ENCODE measurements around the gene KEAP1. TPM values are rescaled to one million over a fixed set of nuclear protein-coding genes. Genes with fewer than 3 reads are reported as not detected.

The KEAP1 gene
- total RNA-seq, 1 donor, result 77.1 TPM

DNA sequence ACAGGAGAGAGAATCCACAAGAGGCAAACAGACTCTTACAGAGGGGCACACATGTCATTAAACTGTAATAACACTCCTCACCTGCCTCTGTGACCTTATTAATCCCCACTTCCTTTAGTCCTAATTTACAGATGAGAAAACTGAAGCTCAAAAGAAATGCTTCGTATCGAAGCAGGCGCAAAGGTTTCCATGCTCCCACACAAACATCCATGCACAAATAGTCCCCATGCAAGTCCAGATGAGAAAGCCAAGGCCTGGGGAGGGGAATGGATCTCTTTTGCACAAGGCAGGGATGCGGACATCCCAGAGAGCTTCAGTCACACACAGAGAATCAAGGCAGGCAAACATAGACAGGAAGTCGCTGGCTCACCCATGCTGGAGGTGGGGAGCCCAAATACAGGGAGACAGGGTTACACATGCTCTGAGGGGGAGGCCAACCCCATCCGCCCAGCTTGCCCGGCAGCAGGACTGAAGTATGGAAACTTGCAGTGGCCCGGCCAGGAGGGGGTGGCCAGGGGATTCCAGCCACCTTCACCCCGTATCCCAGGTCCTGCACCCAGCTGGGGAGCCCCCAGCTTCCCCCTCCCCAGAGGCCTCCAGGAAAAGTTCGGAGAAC is 13.6 kb upstream of the KEAP1 start:
- Histone ChIP-seq H3K9me3 (ENCODE audit: low read depth, low read length) (no peaks in the 10 kb centered on the region), H3K27me3 (ENCODE audit: insufficient read depth, low read length) (peaks cover 34% of the 10 kb centered on the region), H3K4me3 (ENCODE audit: insufficient read depth, low read length) (peak overlapping the region; percentile 67), H3K4me1 (ENCODE audit: insufficient read depth, low read length) (peaks cover 18% of the 10 kb centered on the region), H2AFZ (ENCODE audit: low read length) (peak overlapping the region; percentile 59), H3K27ac (ENCODE audit: low read depth, low read length) (no peak overlapping the region), H3K79me2 (ENCODE audit: insufficient read depth, low read length) (no peaks in the 10 kb centered on the region), H4K20me1 (ENCODE audit: insufficient read depth, low read length) (no peaks in the 10 kb centered on the region), H3K36me3 (ENCODE audit: insufficient read depth, low read length) (no peaks in the 10 kb centered on the region), H3K4me2 (ENCODE audit: insufficient read depth, low read length) (peak overlapping the region; percentile 86)
- no peak for TF ChIP-seq CTCF (IDR thresholded peaks at IDR 0.05; ENCODE audit: extremely low read depth, low read depth, low read length)
- DNase-seq (ENCODE audit: insufficient read length, low spot score, missing footprints), result peak; percentile 92

DNA sequence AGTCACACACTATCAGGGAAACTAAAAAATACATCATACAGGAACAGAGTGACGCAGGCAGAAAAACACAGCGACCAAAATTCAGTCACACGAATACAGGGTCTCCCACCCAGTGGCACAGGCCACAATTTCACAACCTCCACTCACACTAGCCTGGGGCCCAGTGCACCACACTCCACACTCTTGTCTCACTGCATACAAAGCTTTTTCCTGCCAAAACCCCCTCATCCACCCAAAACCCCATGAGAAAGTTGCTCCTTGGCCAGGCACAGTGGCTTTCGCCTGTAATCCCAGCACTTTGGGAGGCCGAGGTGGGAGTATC is 12.9 kb upstream of the KEAP1 start:
- Histone ChIP-seq H3K9me3 (ENCODE audit: low read depth, low read length) (no peaks in the 10 kb centered on the region), H3K4me1 (ENCODE audit: insufficient read depth, low read length) (peaks cover 18% of the 10 kb centered on the region), H3K27ac (ENCODE audit: low read depth, low read length) (no peak overlapping the region), H2AFZ (ENCODE audit: low read length) (no peak overlapping the region), H3K27me3 (ENCODE audit: insufficient read depth, low read length) (peaks cover 34% of the 10 kb centered on the region), H3K4me2 (ENCODE audit: insufficient read depth, low read length) (no peak overlapping the region), H3K36me3 (ENCODE audit: insufficient read depth, low read length) (no peaks in the 10 kb centered on the region), H4K20me1 (ENCODE audit: insufficient read depth, low read length) (no peaks in the 10 kb centered on the region), H3K4me3 (ENCODE audit: insufficient read depth, low read length) (no peak overlapping the region), H3K79me2 (ENCODE audit: insufficient read depth, low read length) (no peaks in the 10 kb centered on the region)
- TF ChIP-seq CTCF (IDR thresholded peaks at IDR 0.05; ENCODE audit: extremely low read depth, low read depth, low read length), result no peak
- DNase-seq (ENCODE audit: insufficient read length, low spot score, missing footprints), result peak; percentile 61

- no peaks in the 10 kb centered on the region for H3K36me3 ChIP-seq (ENCODE audit: insufficient read depth, low read length)
- H3K4me3 ChIP-seq (ENCODE audit: insufficient read depth, low read length), result no peak overlapping the region
- no peaks in the 10 kb centered on the region for H3K9me3 ChIP-seq (ENCODE audit: low read depth, low read length)
- H4K20me1 ChIP-seq (ENCODE audit: insufficient read depth, low read length), result no peaks in the 10 kb centered on the region
- DNase-seq (ENCODE audit: insufficient read length, low spot score, missing footprints), result no peak
- H3K27me3 ChIP-seq (ENCODE audit: insufficient read depth, low read length), result peaks cover 33% of the 10 kb centered on the region
- no peak overlapping the region for H3K4me2 ChIP-seq (ENCODE audit: insufficient read depth, low read length)
- H2AFZ ChIP-seq (ENCODE audit: low read length), result no peak overlapping the region
- H3K79me2 ChIP-seq (ENCODE audit: insufficient read depth, low read length), result no peaks in the 10 kb centered on the region
- no peak overlapping the region for H3K27ac ChIP-seq (ENCODE audit: low read depth, low read length)
- peaks cover 18% of the 10 kb centered on the region for H3K4me1 ChIP-seq (ENCODE audit: insufficient read depth, low read length)
- TF ChIP-seq CTCF (IDR thresholded peaks at IDR 0.05; ENCODE audit: extremely low read depth, low read depth, low read length), result no peak
Measured at GRCh38 chr19:10514211-10515145, 11.3 kb upstream of the KEAP1 start.

DNA sequence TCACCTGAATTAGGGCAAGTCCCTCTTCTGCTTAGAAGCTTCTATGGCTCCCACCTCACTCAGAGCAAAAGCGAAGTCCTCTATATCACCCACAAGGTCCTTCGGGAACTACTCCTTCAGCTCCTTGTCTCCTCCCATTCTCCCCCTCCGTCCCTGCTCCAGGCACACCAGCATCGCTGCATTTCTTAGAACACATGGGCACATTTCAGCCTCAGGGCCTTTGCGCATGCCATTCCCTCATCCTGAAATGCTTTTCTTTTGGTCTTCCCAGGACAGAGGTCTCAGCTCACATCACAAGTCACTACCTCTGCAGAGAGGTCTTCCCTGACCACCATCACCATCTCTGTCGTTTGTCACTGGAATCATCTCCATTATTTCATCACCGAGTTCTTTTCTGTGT is 10.1 kb upstream of the KEAP1 start:
- H3K79me2 ChIP-seq (ENCODE audit: insufficient read depth, low read length), result no peaks in the 10 kb centered on the region
- no peaks in the 10 kb centered on the region for H3K9me3 ChIP-seq (ENCODE audit: low read depth, low read length)
- H3K27me3 ChIP-seq (ENCODE audit: insufficient read depth, low read length), result peaks cover 22% of the 10 kb centered on the region
- peaks cover 15% of the 10 kb centered on the region for H3K4me1 ChIP-seq (ENCODE audit: insufficient read depth, low read length)
- no peaks in the 10 kb centered on the region for H4K20me1 ChIP-seq (ENCODE audit: insufficient read depth, low read length)
- no peak overlapping the region for H3K4me2 ChIP-seq (ENCODE audit: insufficient read depth, low read length)
- H2AFZ ChIP-seq (ENCODE audit: low read length), result no peak overlapping the region
- H3K27ac ChIP-seq (ENCODE audit: low read depth, low read length), result no peak overlapping the region
- TF ChIP-seq CTCF (IDR thresholded peaks at IDR 0.05; ENCODE audit: extremely low read depth, low read depth, low read length), result no peak
- no peak for DNase-seq (ENCODE audit: insufficient read length, low spot score, missing footprints)
- no peaks in the 10 kb centered on the region for H3K36me3 ChIP-seq (ENCODE audit: insufficient read depth, low read length)
- no peak overlapping the region for H3K4me3 ChIP-seq (ENCODE audit: insufficient read depth, low read length)

Data from osteoblast (primary cell).